Measurements from ENCODE around the gene CSNK1D.

DNA sequence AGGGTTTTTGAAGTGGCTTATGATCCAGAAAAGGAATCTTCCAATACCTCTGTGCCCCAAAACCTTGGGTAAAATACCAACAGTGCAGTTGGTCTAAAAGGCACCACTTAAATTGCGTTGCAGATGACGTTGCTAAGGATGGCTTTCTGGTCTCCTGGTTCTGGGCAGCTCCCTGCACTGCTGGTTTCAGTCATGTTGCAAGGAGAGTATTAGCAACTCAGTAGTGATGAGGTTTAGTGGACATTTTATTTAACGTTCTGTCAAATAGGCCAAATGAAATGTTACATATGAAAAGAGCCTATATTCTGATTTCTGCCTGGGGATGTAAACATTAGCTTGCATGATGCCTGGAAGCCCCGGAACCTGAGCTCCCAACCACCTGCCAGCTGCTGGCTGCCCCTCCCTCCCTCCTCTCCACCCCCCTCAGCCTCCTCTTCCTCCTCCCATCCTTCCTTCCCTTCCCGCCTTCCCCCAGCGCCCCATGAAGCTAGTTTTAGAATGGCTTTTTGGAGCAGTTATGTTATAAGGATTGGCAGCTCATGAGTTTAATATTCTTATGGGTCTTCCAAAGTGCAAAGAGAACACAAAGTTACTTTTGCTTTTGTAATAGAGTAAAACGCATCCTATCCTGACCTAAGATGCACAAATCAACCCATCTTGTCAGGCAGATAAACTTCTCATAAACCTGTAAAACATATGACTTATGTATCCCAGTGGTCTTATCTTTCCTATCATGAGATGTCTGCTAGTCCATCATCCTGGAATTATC lies 23.2 kb upstream of the CSNK1D start:
- TF ChIP-seq, protein P1, sequence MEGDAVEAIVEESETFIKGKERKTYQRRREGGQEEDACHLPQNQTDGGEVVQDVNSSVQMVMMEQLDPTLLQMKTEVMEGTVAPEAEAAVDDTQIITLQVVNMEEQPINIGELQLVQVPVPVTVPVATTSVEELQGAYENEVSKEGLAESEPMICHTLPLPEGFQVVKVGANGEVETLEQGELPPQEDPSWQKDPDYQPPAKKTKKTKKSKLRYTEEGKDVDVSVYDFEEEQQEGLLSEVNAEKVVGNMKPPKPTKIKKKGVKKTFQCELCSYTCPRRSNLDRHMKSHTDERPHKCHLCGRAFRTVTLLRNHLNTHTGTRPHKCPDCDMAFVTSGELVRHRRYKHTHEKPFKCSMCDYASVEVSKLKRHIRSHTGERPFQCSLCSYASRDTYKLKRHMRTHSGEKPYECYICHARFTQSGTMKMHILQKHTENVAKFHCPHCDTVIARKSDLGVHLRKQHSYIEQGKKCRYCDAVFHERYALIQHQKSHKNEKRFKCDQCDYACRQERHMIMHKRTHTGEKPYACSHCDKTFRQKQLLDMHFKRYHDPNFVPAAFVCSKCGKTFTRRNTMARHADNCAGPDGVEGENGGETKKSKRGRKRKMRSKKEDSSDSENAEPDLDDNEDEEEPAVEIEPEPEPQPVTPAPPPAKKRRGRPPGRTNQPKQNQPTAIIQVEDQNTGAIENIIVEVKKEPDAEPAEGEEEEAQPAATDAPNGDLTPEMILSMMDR (IDR thresholded peaks at IDR 0.05; ENCODE audit: low read depth, low read length), result no peak
- TF ChIP-seq EZH2phosphoT487 (IDR thresholded peaks at IDR 0.05; ENCODE audit: low read depth), result no peak
